ACC112 (cell line): ENCODE data around the gene CSRP1.
A peak's percentile ranks its signal among the peaks of the same experiment; 100 is the strongest.
"Not testable (repeated sequence)": the region's sequence is repeated elsewhere in the genome, so short reads cannot be mapped to it uniquely, and the experiment has no call there.

Source experiments
- H2AFZ ChIP-seq: fragments of 200-600 bp; sonication (generic); one replicate; pipeline ENCODE4 v1.6.0; 2017; ENCODE audit warnings: antibody characterized with exemption, low read length; ENCODE audit not compliant: unreplicated experiment
- H3K27ac ChIP-seq: fragments of 200-600 bp; sonication (generic); 2 replicates; pipeline ENCODE4 v1.5.1; 2014; ENCODE audit warnings: low read depth, mild to moderate bottlenecking, antibody characterized with exemption, low read length, moderate library complexity
- H3K27me3 ChIP-seq: fragments of 200-600 bp; sonication (generic); 2 replicates; pipeline ENCODE4 v1.6.1; 2014; ENCODE audit warnings: mild to moderate bottlenecking, antibody characterized with exemption, low read length, moderate library complexity, mixed read lengths; ENCODE audit not compliant: insufficient read depth
- H3K36me3 ChIP-seq: fragments of 200-600 bp; sonication (generic); 2 replicates; pipeline ENCODE4 v1.6.1; 2016; ENCODE audit warnings: mild to moderate bottlenecking, antibody characterized with exemption, low read length, moderate library complexity, mixed read lengths; ENCODE audit not compliant: insufficient read depth
- H3K4me1 ChIP-seq: fragments of 200-600 bp; sonication (generic); one replicate; pipeline ENCODE4 v1.6.1; 2016; ENCODE audit warnings: low read length, mixed read lengths; ENCODE audit not compliant: insufficient read depth, unreplicated experiment, control insufficient read depth
- H3K4me3 ChIP-seq: fragments of 200-600 bp; sonication (generic); 2 replicates; pipeline ENCODE4 v1.5.1; 2014; ENCODE audit warnings: mild to moderate bottlenecking, low read depth, low read length
- H3K79me2 ChIP-seq: fragments of 200-600 bp; sonication (generic); one replicate; pipeline ENCODE4 v1.6.0; 2016; ENCODE audit warnings: low read length; ENCODE audit not compliant: control insufficient read depth, unreplicated experiment, insufficient read depth

Gene CSRP1

GRCh38 chr1:201525193-201525778 lies 18.4 kb upstream of the CSRP1 start:
- no peak overlapping the region for H2AFZ ChIP-seq
- no peaks in the 10 kb centered on the region for H3K27me3 ChIP-seq
- H3K36me3 ChIP-seq: peaks cover 11% of the 10 kb centered on the region; the same call in 1 of the 2 replicates
- H3K27ac ChIP-seq: no peak overlapping the region
- H3K79me2 ChIP-seq: no peaks in the 10 kb centered on the region
- H3K4me3 ChIP-seq: no peak overlapping the region
- H3K4me1 ChIP-seq: peaks cover 3% of the 10 kb centered on the region

- not testable (repeated sequence) for H3K27ac ChIP-seq, H3K79me2 ChIP-seq, H2AFZ ChIP-seq, H3K4me3 ChIP-seq, H3K4me1 ChIP-seq, H3K36me3 ChIP-seq, H3K27me3 ChIP-seq
Observed at GRCh38 chr1:201520046-201520575, 13.2 kb upstream of the CSRP1 start.

- H3K36me3 ChIP-seq: no peaks in the 10 kb centered on the region
- H2AFZ ChIP-seq: no peak overlapping the region
- no peaks in the 10 kb centered on the region for H3K27me3 ChIP-seq
- no peak overlapping the region for H3K4me3 ChIP-seq
- H3K4me1 ChIP-seq: no peaks in the 10 kb centered on the region
- no peaks in the 10 kb centered on the region for H3K79me2 ChIP-seq
- H3K27ac ChIP-seq: no peak overlapping the region
Observed at GRCh38 chr1:201518071-201518470, 11.1 kb upstream of the CSRP1 start.

GRCh38 chr1:201517631-201518030 lies 10.7 kb upstream of the CSRP1 start:
- no peaks in the 10 kb centered on the region for H3K36me3 ChIP-seq
- no peaks in the 10 kb centered on the region for H3K27me3 ChIP-seq
- H3K79me2 ChIP-seq: no peaks in the 10 kb centered on the region
- no peak overlapping the region for H2AFZ ChIP-seq
- peaks cover 2% of the 10 kb centered on the region for H3K4me1 ChIP-seq
- no peak overlapping the region for H3K27ac ChIP-seq
- H3K4me3 ChIP-seq: no peak overlapping the region

GRCh38 chr1:201516511-201517127 lies 9.7 kb upstream of the CSRP1 start:
- Histone ChIP-seq H3K4me3 (no peak overlapping the region), H3K4me1 (peaks cover 12% of the 10 kb centered on the region), H3K79me2 (no peaks in the 10 kb centered on the region), H2AFZ (no peak overlapping the region), H3K36me3 (no peaks in the 10 kb centered on the region), H3K27me3 (no peaks in the 10 kb centered on the region), H3K27ac (no peak overlapping the region)

GRCh38 chr1:201515895-201516294 lies 9.0 kb upstream of the CSRP1 start:
- H3K27ac ChIP-seq: no peak overlapping the region
- no peak overlapping the region for H3K4me3 ChIP-seq
- peaks cover 19% of the 10 kb centered on the region for H3K4me1 ChIP-seq
- no peaks in the 10 kb centered on the region for H3K27me3 ChIP-seq
- no peak overlapping the region for H2AFZ ChIP-seq
- H3K79me2 ChIP-seq: no peaks in the 10 kb centered on the region
- H3K36me3 ChIP-seq: no peaks in the 10 kb centered on the region

GRCh38 chr1:201515062-201515750 lies 8.3 kb upstream of the CSRP1 start:
- H3K36me3 ChIP-seq: no peaks in the 10 kb centered on the region
- no peak overlapping the region for H2AFZ ChIP-seq
- H3K4me3 ChIP-seq: no peak overlapping the region
- H3K79me2 ChIP-seq: no peaks in the 10 kb centered on the region
- no peak overlapping the region for H3K27ac ChIP-seq
- peaks cover 22% of the 10 kb centered on the region for H3K4me1 ChIP-seq
- no peaks in the 10 kb centered on the region for H3K27me3 ChIP-seq

- H3K4me1 ChIP-seq: peaks cover 22% of the 10 kb centered on the region
- no peaks in the 10 kb centered on the region for H3K27me3 ChIP-seq
- no peak overlapping the region for H3K27ac ChIP-seq
- H3K4me3 ChIP-seq: no peak overlapping the region
- no peaks in the 10 kb centered on the region for H3K36me3 ChIP-seq
- H2AFZ ChIP-seq: no peak overlapping the region
- H3K79me2 ChIP-seq: no peaks in the 10 kb centered on the region
Observed at GRCh38 chr1:201514466-201514865, 7.5 kb upstream of the CSRP1 start.

GRCh38 chr1:201513498-201514243 lies 6.7 kb upstream of the CSRP1 start:
- H3K4me3 ChIP-seq: no peak overlapping the region
- H3K4me1 ChIP-seq: peaks cover 22% of the 10 kb centered on the region
- H2AFZ ChIP-seq: no peak overlapping the region
- no peak overlapping the region for H3K27ac ChIP-seq
- H3K79me2 ChIP-seq: no peaks in the 10 kb centered on the region
- no peaks in the 10 kb centered on the region for H3K36me3 ChIP-seq
- H3K27me3 ChIP-seq: no peaks in the 10 kb centered on the region

GRCh38 chr1:201511941-201512539 lies 5.1 kb upstream of the CSRP1 start:
- H3K27ac ChIP-seq: peak overlapping the region; percentile 69
- H3K36me3 ChIP-seq: no peaks in the 10 kb centered on the region
- H3K27me3 ChIP-seq: no peaks in the 10 kb centered on the region
- H3K4me1 ChIP-seq: peaks cover 29% of the 10 kb centered on the region
- H3K4me3 ChIP-seq: peak overlapping the region; percentile 34; the same call in 1 of the 2 replicates
- H2AFZ ChIP-seq: peak overlapping the region; percentile 70
- peaks cover 5% of the 10 kb centered on the region for H3K79me2 ChIP-seq
